Kidney (tissue), 14 donors: ENCODE data around the gene CYBRD1. TPM values are rescaled to one million over a fixed set of nuclear protein-coding genes. Genes with fewer than 3 reads are reported as not detected.

Experiments used
- DNase-seq, 5 donors: peaks; one replicate each; pipeline ENCODE4 v3.0.0-alpha.2; 2013 to 2020
- FAIRE-seq: peaks from 2 replicates; lab custom pipeline; 2012; peaks lifted over from hg19 to GRCh38; lab: Jason Lieb, UNC
- H3K27ac ChIP-seq, 2 donors: one replicate each; pipeline ENCODE4 v1.7.0; 2013; ENCODE audit warnings: low read depth in 2 of 2, low read length in 2 of 2, inconsistent platforms in 1 of 2
- H3K27me3 ChIP-seq: one replicate; pipeline ENCODE4 v1.7.1; 2013; ENCODE audit warnings: low read length, inconsistent platforms; ENCODE audit not compliant: control insufficient read depth, insufficient read depth
- H3K36me3 ChIP-seq, 3 donors: one replicate each; pipeline versions ENCODE4 v1.7.0 to v1.7.1; 2013; ENCODE audit warnings: low read length in 3 of 3, control low read depth in 1 of 3, inconsistent platforms in 1 of 3; ENCODE audit not compliant: insufficient read depth in 3 of 3, control insufficient read depth in 2 of 3
- H3K4me1 ChIP-seq, 3 donors: one replicate each; pipeline versions ENCODE4 v1.7.0 to v1.7.1; 2013; ENCODE audit warnings: low read length in 3 of 3, inconsistent platforms in 1 of 3, low read depth in 1 of 3; ENCODE audit not compliant: control insufficient read depth in 2 of 3, insufficient read depth in 2 of 3
- H3K4me3 ChIP-seq, 3 donors: one replicate each; pipeline versions ENCODE4 v1.7.0 to v1.8.1; 2013; ENCODE audit warnings: low read length in 3 of 3, control low read depth in 1 of 3, inconsistent platforms in 1 of 3
- H3K9ac ChIP-seq, 3 donors: one replicate each; pipeline versions ENCODE4 v1.7.0 to v1.7.1; 2013; ENCODE audit warnings: low read length in 3 of 3, control low read depth in 1 of 3, inconsistent platforms in 1 of 3
- H3K9me3 ChIP-seq, 3 donors: one replicate each; pipeline versions ENCODE4 v1.7.0 to v1.7.1; 2013; ENCODE audit warnings: low read length in 3 of 3, control low read depth in 1 of 3, inconsistent platforms in 1 of 3; ENCODE audit not compliant: control insufficient read depth in 2 of 3, insufficient read depth in 1 of 3
- CTCF ChIP-seq: IDR thresholded peaks from 3 replicates; pipeline ENCODE4 v1.5.1; 2012; ENCODE audit warnings: mild to moderate bottlenecking, moderate library complexity, borderline replicate concordance; ENCODE audit not compliant: insufficient read depth; ENCODE audit errors: extremely low read depth
- intact Hi-C: fragments of 100-400 bp; cut with DNase I; formaldehyde crosslinking; loops from one replicate; pipeline ENCODE4 v1.11.1; 2022
- polyA plus RNA-seq: library from polyadenylated mRNA; stranded (reverse); fragments of 350-450 nt; fragmentation: Illumina TruSeq; extraction: RNeasy Lipid Tissue Mini Kit (QIAGEN cat#74804); gene quantifications from one replicate; pipeline ENCODE4 v1.2.3, GENCODE V29; 2014; ENCODE audit warnings: low read depth, low replicate concordance; ENCODE audit not compliant: insufficient read depth
- total RNA-seq: library from RNA; stranded (reverse); fragmentation: NEBNext Ultra II Directional; extraction: Animal tissue kit (Norgen Biotek cat#: 25700); gene quantifications from one replicate; pipeline ENCODE4 v1.2.1, GENCODE V29; 2021
- donor health status: control.
- donor health status: control.
- donor health status: control.
- donor health status: control.
- donor health status: control.
- donor health status: DM: yes; HTN: yes; CAD: no.
- donor health status: Normal renal cell carcinoma (clear cell type).

The CYBRD1 gene
- total and polyA plus RNA-seq, 2 donors from 2014 or later: 17.7 to 57.3 TPM

GRCh38 chr2:171547720-171548119 lies 25.4 kb downstream of the CYBRD1 start:
- Histone ChIP-seq H3K27ac (no peak overlapping the region), H3K27me3 (no peaks in the 10 kb centered on the region), H3K9me3 (no peaks in the 10 kb centered on the region), H3K9ac (no peak overlapping the region), H3K4me1 (no peaks in the 10 kb centered on the region), H3K36me3 (no peaks in the 10 kb centered on the region), H3K4me3 (no peak overlapping the region)
- no peak for TF ChIP-seq CTCF
- no peak for FAIRE-seq
- DNase-seq: no peak
- intact Hi-C loops: no loop called here

DNA sequence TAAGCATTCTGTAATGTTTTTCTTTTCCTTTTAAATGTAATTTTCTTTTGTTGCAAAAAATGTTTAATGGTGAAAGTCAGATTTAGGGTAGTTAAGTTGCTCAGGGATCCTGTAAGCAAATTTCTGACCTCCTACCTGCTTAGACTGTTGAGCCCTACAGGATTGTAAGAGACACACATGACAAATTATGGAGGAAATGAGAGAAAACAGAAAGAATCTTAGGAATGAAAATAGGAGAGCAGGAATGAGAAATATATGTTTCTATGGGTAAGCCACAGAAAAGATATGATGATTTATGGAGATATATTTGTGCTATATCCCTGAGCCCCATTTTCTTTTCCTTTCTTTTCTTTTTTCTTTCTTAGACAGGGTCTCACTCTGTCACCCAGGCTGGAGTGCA lies 28.3 kb downstream of the CYBRD1 start:
- TF ChIP-seq CTCF: no peak
- H3K27ac ChIP-seq: no peak overlapping the region

GRCh38 chr2:171551836-171552235 lies 29.6 kb downstream of the CYBRD1 start:
- Histone ChIP-seq H3K27me3 (no peaks in the 10 kb centered on the region), H3K36me3 (peaks cover 0 to 2% (median 0%) of the 10 kb centered on the region in 3 donors), H3K27ac (no peak overlapping the region), H3K9ac (no peak overlapping the region), H3K4me1 (no peaks in the 10 kb centered on the region), H3K4me3 (no peak overlapping the region), H3K9me3 (no peaks in the 10 kb centered on the region)
- DNase-seq (no peak), FAIRE-seq (no peak)
- TF ChIP-seq CTCF: no peak
- intact Hi-C loops: no loop called here

More for the DNA sequence above, 28.3 kb downstream of the CYBRD1 start:
- Histone ChIP-seq H3K27me3 (no peaks in the 10 kb centered on the region), H3K9me3 (no peaks in the 10 kb centered on the region), H3K4me3 (no peak overlapping the region), H3K4me1 (no peaks in the 10 kb centered on the region), H3K36me3 (peaks cover 0 to 2% (median 0%) of the 10 kb centered on the region in 3 donors), H3K9ac (no peak overlapping the region)
- FAIRE-seq (no peak), DNase-seq (no peak)
- intact Hi-C loops: no loop called here

DNA sequence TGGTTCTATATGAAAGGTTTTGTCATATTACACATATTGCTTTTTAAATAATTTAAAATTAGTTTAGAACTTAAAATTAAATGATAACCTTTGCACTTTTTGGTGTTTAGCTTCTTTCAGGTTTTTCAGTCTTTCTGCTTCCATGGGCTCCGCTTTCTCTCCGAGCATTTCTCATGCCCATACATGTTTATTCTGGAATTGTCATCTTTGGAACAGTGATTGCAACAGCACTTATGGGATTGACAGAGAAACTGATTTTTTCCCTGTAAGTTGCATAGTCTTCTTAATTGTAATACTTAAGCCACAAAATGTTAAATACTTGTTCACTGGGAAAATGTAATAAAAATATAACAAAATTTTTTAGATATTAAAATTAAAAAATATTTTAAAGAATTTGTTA lies 31.0 kb downstream of the CYBRD1 start:
- H3K4me1 ChIP-seq: no peaks in the 10 kb centered on the region
- no peak overlapping the region for H3K9ac ChIP-seq
- no peaks in the 10 kb centered on the region for H3K9me3 ChIP-seq
- DNase-seq (no peak), FAIRE-seq (peak; percentile 70)
- peaks cover 0 to 2% (median 0%) of the 10 kb centered on the region in 3 donors for H3K36me3 ChIP-seq
- intact Hi-C loops: no loop called here
- H3K27ac ChIP-seq: no peak overlapping the region
- TF ChIP-seq CTCF: no peak
- no peak overlapping the region for H3K4me3 ChIP-seq
- H3K27me3 ChIP-seq: no peaks in the 10 kb centered on the region
